HG03139 (cell line): ENCODE results near the gene PCSK6.

Experiments used
- ATAC-seq: cut with Tn5 transposase; IDR thresholded peaks from one replicate; pipeline ENCODE4 v1.9.1; 2021; ENCODE audit not compliant: unreplicated experiment

Gene PCSK6

DNA sequence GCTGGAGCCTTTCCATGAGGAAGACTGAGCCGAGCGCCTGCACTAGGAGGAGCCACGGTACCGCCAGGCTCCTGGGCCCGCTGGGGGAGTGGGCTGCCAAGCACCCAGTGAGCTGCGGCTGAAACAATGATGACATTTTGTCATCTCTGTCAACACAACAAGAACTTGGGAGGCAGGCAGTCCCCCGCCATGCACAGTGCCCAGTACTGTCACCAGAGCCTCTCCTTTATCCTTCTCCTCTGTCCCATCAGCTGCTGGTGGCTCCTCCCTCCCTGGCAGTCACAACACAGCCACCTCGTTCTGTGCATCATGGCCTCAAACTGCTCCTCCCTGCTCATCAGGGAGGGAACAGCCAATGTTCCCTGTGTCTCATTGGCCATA, 34.0 kb upstream of the PCSK6 start:
- no peak for ATAC-seq

DNA sequence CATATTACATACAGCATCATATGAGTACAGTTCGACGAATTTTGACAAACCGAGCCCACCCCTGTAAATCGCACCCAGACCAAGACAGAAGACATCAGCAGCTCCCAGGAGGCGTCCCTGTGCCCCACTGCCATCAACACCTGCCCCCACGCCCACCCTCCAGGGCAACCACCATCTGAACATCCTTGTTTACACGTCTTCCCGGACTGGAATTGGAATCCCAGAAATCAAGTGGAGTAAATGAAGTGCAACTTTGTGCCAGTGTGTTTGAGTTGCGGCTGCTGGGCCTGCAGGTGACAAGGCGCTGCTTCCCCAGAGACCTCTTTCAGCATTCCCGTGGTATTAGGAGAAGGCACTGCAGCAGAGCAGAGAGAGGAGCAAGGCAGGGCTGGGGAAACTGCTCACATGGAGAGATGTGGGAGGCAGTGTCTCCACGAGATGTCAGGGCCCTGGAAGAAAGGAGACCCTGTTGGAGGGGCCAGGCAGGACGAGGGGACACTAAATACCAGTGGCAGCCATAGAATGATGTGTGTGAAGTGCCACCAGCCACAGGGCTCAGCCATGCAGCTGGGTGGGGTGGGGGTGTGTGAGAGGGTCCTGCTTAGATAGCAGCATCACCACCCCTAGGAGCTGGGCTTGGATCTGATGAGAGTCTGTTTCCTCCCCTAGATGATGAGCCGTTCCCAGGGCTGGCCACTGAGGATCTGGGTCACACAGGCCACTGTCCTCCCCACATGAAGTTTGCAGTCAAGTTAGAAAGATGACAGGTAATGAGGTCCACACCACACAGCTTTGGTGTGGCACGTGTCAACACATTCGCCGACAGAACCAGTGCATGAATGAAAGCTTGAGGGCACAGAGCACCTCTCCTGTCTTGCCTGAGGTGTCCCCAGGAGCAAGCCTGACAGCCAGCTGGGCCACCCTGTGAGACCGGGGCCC, 33.4 kb upstream of the PCSK6 start:
- ATAC-seq: no peak

DNA sequence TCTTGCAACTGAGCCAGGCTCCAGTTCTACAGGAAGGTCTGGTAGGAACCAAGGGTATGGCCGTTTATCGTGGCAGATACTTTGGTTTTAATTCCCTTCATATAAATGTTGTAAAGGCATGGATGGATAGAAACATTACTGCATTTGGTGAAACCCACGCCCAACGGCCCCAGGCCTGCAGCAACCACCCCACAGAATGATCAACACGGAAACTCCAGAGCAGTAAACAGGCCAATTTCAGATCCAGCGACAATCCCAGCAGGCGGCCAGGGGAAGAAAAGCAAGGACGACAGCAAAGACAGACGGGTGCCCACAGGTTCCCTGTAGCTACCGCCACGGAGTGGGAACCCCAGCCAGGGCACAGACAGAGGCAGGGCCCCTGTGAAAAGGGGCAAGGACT, 32.6 kb upstream of the PCSK6 start:
- no peak for ATAC-seq

DNA sequence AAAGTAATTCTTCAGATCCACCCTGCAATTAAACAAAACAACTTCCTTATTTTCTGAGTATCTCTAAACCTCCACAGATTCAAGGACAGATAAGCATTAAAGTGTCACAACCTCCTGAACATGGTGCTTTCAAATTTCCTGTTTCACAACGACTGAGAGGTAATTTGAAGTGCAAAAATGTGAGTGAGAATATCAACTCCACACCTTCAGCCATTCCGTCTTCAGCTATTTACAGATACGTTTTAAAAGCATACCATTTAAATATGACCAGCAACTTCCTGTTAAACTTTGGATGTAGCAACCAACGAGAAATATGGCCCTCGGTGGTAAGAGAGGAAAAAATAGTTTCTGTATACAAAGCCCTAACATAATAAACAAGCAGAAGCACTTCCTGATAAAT, 32.1 kb upstream of the PCSK6 start:
- no peak for ATAC-seq

DNA sequence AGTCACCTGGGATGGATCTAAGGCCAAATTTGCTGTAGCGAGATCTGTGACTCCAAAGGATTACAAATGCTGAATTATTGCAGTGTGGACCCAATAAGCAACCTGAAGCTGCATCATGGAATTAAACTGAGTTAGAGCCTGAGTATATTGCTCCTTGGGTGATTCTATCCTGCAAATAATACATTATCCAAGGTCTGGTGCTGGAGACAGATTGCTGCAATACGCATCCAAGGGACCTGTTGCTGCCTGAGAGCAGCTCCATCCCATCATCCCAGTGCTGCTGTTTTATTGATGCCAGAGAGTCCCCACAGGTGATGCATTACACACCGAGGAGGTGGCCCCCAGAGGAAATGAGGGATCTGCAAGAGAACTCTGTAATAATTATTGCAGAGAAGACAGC, 31.6 kb upstream of the PCSK6 start:
- no peak for ATAC-seq

DNA sequence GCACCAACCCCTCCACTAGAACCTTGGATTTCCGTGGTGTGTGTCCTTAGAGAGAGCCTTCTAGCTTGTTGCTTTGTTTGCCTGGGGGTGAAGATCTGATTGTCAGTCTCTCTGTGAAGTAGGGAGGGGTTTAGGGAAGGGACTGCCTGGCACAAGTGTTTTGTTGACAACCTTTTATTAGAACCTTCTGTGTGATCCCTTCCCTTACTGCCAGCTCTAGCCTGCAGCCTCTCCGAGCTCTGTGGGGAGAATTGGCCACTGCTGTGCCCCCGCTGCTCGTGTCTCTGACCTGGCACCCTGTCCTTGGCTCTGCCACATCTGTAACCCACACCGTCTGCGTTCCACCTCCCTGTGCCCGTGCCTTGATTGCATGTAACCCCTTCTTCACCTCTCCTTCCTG, 30.9 kb upstream of the PCSK6 start:
- no peak for ATAC-seq

DNA sequence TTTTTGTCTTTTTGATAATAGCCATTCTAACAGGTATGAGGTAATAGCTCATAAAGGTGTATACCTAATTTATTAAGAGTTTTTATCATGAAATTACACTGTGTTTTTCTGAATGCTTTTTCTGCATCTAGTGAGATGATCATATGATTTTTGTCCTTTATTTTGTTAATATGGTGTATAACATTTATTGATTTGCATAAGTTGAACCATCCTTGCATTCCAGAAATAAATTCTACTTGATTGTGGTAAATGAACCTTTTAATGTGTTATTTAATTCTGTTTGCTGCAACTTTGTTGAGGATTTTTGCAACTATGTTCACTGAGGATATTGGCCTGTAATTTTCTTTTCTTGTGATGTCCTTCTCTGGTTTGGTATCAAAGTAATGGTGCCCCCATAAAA, 28.0 kb upstream of the PCSK6 start:
- no peak for ATAC-seq

DNA sequence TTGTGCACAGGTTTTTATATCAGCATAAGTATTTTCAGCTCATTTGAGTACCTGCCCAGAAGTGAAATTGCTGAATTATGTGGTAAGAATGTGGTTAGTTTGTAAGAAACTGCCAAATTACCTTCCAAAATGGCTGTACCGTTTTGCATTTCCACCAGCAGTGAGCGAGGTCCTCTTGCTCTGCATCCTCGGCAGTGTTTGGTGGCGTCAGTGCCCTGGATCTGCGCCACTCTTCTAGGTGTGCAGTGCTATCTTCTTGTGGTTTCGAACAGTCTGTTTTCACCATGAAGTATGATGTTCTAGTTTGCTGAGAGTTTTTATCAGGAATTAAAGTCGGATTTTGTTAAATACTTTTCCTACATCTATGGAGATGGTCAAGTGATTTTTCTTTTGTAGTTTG, 24.8 kb upstream of the PCSK6 start:
- ATAC-seq: no peak

DNA sequence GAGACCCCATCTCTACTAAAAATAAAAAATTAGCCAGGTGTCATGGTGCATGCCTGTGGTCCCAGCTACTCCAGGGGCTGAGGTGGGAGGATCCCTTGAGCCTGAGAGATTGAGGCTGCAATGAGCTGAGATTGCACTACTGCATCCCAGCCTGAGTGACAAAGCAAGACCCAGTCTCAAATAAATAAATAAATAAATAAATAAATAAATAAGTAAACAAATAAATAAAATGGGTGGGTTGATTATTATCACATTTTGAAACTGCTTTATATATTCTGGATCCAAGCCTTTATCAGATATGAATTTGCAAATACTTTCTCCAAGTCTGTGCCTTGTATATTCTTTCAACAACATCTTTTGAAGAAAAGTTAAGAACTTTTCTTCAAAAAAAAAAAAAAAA, 22.2 kb upstream of the PCSK6 start:
- no peak for ATAC-seq

DNA sequence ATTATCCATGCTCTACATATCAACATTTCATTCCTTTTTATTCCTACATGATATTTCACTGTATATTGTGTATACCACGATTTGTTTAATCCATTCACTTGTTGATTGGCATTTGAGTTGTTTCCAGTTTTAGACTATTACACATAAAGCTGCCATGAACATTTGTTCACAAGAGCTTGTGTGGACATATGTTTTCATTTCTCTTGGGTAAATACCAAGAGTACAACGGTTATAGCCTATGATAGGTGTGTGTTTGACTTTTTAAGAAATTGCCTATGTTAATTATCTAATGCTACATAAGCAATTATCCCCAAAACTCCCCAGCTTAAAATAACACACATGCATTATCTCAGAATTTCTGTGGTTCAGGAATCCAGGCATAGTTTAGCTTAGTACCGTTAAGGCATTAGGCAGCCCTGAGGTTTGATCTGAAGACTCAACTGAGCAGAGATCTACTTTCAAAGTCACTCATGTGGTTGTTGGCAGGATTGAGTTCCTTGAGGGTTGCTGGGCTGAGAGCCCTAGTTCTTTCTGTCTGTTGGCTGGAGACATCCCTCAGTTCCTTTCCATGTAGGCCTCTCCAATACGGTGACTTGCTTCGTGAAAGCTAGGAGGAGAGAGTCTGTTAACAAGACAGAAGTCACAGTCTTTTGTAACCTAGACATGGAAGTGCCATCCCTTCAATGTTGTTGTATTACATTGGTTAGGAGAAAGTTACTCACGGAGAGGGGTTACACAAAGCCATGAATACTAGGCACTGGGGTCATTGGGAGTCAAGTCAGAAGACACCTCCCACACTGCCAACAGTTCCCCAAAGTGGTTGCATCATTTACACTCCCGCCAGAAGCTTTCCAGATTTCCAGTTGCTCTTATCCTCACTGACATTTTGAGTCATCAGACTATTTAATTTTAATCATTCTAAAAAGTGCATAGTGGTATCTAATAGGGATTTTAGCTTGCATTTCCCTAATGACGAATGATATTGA, 21.0 kb upstream of the PCSK6 start:
- no peak for ATAC-seq

DNA sequence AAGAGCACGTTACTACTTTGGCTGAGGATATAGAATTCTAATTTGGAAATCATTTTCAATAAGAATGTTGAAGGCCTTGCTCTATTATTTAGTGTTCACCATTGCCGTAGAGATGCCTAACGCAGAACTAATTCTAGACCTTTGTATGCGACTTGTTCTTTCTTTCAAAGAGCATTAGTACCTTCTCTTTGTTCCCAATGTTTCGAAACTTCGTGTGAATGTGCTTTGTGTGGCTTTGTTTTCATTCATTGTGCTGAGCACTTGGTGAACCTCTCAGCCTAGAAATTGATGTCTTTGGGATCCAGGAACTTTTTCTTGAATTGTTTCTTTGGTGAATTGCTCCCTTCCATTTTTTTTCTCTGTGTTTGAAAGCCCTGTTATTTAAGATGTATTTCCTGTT, 19.8 kb upstream of the PCSK6 start:
- ATAC-seq: no peak

DNA sequence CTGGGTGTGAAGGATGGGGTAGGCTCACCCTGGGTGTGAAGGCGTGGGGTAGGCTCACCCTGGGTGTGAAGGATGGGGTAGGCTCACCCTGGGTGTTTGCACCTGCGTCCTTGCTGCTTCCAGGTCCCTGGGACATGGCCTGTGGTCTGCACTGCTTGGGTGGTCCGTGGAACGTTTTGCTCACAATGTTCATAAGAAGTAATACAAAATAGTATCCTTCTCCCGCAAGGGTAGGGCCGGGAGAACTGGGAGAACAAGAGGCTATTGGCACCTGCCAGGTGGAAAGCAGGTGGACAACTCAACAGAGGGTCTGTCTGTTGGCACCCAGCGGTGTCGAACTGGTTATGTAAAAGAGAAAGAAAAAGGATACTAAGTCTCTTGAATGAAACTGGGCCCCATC, 17.0 kb upstream of the PCSK6 start:
- no peak for ATAC-seq

DNA sequence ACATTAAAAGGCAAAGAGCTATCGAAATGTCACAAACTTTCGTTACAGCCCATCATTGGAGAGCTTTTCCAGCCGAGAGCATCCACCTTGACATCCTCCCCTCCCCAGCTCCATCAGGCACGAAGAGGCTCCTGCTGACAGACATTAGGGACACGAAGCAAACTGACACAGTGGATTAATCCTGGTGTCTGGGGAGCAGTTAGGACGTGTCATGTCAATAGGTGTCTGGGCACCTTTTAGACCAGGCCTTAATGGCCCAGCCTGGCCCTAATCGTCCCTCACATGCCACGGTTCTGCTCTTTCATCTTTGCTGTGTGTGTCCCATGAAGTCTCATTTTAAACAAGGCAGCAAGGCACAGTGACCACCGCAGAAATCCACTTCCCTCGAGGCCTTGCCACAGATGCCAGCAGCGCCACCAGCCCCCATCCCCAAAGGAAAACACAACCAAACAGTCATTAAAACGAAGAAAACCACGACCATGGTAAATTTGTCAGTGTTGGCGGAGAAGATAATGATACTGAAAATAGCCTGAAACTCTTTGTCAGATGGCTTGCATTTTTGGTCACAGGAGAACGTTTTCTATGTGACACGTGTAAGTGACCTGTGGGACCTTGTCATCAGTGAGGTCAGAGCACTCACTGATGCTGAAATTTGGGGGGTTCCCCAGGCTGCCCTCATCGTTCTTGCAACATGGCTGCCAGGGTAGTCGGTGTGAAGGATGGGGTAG, 16.3 kb upstream of the PCSK6 start:
- ATAC-seq: no peak

DNA sequence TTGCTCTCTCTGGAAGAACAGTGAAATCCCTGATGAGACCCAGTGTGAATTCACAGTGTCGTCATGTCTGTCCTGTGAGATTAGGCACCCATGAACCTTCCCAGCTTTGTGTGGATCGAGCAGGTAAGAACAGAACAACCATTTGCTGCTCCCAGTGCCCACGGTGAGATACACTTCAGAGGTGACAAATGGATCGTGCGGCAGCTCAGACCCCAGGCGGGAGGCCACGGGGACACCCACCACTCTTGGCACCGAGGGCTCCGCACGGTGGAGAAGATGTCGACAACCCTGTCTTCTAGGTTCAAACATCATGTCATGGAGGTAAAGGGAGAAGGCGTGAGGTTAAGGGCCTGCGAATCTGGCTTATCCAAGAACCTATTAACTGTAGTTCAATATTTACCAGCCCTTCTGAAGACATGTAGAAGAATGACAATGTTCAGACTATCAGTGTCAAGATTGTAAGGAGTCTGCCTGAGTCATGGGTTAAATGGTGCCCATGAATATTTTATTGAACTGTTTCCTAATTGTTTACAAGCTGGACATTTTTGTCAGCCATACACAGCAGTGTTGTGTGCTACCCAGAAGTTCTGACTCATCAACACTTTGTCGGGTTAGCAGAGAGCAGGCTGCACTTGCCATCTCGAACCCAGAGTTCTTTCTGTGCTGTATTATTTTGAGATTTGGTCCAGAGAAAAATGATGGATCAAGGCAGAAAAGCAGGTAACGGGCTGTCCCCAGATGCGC, 15.5 kb upstream of the PCSK6 start:
- no peak for ATAC-seq

DNA sequence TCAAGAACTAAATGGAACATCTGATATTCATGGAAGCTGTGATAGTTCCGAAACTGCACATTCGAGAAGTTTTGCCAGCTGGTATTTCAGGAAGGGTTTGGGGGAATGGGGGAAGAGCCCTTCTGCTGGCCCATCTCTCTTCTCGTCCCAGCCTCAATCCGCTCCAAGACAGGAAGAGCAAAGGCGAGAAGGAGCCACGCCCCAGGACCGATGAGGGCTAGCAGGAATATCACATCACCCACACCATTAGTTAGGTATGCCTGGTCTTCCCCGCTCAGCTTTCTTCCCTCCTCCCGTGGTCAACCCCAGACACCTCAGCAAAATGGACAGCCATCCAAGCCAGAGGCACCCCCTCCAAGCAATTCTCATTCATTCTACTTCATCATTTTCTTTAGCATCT, 14.9 kb upstream of the PCSK6 start:
- no peak for ATAC-seq

DNA sequence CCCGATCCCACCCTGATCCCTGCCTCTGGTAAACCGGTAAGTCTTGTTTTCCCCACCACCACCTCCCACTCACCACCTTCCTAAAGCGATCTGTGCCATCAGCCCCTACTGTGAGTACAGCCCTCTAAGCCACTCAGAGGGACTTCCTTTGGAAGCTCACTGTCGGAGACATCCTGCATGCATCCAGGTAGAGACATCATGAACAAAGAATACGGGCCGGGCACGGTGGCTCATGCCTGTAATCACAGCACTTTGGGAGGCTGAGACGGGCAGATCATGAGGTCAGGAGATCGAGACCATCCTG, 13.7 kb upstream of the PCSK6 start:
- no peak for ATAC-seq

DNA sequence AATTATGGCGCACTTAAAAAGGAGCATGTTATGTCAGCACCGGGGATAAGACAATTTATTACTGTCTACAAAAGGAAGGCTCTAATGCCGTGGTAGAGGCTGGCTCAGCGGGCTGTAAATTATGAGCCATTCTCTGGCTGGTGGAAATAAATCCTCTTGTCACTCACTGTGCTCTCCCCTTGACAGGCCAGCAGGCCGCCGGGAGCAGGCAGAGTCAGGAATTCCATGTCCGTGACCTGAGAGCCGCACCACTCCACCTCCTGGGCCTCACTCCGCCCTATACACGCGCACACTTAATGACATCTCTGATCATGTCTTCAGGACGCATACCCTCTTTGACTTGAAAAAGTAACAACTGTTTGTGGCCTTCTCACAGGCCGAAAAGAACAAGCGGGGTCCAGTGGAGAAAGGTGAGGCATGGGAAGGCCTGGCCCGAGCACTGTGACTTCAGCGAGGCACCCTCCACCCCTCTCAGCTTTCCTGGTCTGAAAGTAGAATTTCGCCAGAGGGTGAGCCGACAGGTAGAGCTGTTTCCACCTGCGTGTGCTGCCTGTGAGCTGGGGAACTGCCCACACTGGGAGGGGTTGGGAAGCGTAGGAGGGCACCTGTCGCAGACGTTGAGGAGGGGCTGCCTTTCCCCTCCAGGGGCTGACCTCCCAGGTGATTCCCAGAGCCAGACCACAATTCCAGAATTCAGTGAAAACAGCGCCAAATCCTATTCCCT, 13.2 kb upstream of the PCSK6 start:
- no peak for ATAC-seq

DNA sequence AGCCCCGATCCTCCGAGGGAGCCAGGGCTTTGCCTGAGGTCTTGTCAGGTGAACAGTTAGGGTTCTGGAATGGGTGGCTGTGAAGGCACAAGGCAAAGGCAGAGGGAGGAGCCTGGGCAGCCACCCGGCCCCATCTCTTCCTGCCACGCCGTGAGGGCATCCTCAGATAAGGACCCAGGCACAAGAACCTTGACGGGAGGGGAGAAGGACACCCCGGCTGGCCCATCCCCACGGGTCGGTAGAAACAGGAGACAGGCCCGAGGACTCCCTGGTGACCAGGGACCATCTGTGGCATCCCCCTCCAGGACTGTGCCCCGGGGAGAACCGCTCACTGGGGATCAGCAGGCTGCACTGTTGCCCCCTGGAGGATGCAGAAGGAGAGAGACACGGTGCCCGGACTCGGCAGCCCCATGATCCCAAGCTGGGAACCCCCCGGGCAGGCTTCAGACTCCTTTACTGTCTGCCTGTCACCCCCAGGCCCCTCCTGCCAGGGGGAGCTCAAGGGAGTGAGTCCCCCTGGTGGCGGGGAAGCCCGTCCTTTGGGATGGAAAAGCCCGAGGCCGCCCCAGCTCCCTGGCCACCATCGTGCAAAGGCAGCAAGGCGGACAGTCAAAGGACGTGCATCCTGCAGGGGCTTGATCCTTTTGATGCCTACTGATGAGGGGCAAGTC, 12.3 kb upstream of the PCSK6 start:
- peak; percentile 50 for ATAC-seq

DNA sequence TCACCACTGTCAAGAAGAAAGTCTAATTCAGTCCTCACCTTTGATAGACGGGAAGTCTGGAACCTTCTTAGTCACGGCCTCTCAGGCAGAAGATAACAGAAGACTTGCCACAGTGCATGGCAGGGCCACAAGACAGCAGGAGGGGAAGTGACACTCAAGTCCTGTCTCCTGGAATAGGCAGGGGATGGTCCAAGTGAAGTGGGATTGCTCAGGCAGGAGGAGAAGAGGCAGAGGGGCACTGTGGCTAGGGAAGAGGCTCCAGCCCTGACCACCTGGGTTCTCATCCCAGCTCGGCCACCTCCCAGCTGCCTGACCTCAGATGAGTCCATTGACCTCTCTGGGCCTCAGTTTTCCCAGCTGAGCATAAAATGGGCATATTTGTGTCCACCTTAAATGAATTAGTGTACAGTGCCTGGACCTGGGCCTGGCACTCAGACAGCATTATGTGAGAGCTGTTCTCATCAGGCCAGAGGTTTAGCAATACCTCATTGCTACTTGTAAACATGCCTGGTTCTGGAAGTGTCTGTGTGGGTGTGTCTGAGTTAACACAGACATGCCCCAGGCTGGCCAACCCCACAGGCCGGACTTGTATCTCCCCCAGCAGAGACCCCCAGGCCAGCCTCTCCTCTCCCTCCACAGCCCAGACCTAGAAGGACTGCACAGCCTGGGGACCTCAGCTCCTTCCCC, 11.5 kb upstream of the PCSK6 start:
- ATAC-seq: no peak
